ENCODE results near the gene DNAAF2.

DNA sequence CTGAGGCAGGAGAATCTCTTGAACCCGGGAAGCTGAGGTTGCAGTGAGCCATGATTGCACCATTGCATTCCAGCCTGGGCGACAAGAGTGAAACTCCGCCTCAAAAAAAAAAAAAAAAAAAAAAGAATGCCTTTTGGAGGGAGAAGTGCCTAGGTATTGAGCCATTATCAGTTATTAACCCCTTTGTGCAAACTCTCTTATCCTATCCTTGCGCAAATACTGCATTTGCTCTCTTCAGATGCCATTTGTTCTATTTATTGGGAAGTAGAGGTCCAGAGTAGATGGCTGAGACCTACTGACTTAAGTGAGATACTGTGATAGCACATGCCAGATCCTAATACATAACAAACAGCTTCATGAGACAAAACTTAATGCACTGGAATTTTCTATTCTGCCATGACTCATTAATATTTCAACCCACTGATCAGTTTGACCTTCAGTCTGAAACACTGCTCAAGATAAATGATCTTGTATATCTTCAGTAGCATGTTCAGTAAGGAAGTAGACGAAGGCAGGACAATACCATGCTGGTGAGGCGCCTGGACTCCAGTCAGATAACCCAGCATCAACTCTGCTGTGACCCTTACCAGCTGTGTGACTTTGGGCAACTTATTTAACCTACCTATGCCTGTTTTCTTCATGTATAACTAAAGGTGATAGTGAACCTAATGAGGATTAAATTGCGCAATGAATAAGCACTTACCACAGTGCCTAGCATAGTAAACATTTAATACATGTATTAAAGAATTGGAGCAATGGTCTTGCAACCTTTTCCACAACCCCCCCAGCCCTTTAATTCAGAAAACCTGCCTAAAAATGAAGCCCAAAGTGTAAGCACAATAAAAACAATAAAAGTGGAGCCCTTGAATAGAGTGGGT is 5.7 kb upstream of the DNAAF2 start:
- TF ChIP-seq, protein P1, sequence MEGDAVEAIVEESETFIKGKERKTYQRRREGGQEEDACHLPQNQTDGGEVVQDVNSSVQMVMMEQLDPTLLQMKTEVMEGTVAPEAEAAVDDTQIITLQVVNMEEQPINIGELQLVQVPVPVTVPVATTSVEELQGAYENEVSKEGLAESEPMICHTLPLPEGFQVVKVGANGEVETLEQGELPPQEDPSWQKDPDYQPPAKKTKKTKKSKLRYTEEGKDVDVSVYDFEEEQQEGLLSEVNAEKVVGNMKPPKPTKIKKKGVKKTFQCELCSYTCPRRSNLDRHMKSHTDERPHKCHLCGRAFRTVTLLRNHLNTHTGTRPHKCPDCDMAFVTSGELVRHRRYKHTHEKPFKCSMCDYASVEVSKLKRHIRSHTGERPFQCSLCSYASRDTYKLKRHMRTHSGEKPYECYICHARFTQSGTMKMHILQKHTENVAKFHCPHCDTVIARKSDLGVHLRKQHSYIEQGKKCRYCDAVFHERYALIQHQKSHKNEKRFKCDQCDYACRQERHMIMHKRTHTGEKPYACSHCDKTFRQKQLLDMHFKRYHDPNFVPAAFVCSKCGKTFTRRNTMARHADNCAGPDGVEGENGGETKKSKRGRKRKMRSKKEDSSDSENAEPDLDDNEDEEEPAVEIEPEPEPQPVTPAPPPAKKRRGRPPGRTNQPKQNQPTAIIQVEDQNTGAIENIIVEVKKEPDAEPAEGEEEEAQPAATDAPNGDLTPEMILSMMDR (IDR thresholded peaks at IDR 0.05; ENCODE audit: low read depth, low read length, poor library complexity, severe bottlenecking), result no peak
- TF ChIP-seq EZH2phosphoT487 (IDR thresholded peaks at IDR 0.05; ENCODE audit: borderline replicate concordance, low read length), result no peak
